ENCODE data around the gene KLHDC8A.

KLHDC8A gene

DNA sequence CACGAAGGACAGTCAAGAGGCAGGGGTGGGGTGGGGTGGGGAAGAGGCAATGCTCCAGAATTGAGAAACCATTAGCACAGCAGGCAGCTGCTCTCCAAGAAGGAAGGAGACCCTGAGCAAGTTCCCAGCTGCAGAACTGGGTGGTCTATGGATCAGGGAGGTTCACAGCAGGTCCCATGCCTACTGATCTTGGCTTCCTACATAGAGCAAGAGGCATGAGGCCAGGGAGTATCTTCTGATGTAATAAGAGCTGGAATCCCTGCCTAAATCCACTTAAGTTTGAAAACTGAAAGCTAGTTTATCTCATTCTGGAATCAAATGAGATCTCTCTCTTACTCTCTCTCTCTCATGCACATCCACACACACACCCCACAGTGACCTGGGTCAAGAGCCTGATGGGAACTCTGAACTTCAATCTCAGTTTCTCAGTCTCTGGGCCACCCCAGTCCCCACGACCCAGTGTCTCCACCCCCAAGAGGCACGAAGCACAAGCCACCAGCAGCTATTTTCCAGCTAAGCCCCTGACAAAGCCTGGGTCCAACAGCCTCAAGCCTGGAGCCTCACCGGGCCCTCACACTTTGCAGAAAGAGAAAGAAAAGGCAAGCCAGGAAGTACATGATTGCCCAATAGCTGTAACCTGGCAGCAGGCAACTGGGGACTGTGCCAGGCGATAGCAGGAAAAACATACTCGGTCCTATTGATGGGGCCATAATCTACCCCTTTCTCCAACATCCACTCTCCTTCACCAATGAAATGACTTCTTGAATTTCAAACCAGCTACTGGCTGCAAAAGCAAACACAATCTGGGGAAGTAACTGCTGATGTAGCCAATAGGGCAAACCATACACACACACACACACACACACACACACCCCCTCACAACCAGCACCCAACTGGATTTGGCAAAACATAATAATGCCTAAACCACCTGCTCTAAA lies 37.4 kb downstream of the KLHDC8A start:
- no peak for DNase-seq (ENCODE audit: low read depth in 2 of 2)

DNA sequence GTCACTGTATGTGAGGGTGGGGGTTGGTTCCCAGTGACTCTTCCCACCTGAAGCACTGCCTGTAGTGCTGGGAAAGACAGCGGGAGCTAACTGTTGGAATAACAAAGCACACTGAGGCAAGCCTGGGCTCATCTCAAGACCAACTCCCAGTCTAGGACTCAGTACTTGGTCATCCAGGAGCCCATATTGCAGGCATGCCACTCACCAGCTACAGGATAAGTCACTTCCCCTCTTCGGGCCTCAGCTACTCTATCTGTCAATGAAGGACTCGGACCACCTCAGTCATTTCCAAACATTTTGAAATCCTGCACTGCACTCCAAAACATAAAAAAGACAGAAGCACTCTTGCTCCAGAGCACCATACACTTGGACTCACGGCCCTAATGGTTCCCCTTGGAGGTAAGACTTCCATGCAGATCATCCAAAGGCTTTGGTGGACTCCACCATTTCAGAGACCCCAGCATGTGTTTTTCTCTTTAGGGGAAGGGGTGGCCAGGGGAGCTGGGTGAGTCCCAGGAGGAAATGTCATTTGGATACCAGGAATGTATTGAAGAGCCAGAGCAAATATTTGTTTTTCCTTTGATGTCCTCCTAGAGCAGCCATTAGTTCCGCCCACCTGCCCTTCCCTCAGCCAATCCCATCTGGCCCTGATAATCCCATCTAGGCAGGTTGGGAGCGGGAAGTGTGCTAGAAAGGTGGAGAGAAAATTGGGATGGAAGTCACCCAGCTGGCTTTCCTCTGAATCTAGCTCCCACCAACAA lies 38.3 kb downstream of the KLHDC8A start:
- DNase-seq (ENCODE audit: low read depth in 2 of 2) = no peak

DNA sequence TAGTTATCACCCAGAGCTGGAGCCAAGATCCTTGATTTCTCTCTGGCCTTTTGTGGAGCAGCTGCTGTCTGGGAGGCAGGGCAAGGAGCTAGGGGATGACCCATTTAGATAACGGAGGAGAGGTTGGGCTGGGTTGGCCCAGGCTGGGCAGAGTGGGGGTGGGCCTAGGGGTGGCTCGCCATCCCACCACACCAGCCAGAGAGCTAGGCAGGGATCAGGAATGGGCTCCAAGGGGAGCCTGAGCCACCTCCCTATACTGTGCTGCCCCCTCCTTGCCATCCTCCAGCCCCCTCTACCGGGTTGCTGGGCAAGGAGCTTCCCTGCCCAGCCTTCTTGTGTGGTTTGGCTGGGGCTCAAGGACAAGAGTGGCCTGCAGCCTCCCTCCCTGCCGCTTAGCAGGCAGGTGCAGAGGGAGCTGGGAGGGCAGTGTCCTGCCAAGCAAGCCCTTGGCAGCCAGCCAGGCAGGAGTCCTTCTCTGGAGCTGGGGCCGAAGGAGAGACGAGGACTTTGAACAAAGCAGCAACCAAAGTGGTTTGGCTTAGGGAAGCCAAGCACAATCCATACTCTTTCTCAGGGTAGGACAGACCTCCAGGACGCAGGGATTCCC lies 39.3 kb downstream of the KLHDC8A start:
- no peak for DNase-seq (ENCODE audit: low read depth in 2 of 2)

DNA sequence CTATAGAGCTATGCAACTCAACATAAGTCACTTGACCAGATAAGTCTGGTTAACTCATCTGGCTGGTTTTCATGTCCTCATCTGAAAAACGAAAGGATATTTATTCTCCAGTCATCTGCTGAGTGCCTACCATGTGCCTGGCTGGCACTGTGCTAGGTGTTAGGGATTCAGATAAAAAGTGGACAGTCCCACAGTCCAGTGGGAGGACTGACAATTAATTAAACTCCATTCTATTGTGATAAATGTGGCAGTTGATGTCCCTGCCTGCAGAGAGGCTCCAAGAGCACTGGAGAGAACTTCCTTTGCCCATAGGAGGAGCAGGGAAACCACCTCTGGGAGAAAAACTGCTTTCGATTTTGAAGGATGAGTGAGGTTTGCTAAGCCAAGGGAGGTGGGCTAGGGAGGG lies 40.6 kb downstream of the KLHDC8A start:
- no peak for DNase-seq (ENCODE audit: low read depth in 2 of 2)

DNA sequence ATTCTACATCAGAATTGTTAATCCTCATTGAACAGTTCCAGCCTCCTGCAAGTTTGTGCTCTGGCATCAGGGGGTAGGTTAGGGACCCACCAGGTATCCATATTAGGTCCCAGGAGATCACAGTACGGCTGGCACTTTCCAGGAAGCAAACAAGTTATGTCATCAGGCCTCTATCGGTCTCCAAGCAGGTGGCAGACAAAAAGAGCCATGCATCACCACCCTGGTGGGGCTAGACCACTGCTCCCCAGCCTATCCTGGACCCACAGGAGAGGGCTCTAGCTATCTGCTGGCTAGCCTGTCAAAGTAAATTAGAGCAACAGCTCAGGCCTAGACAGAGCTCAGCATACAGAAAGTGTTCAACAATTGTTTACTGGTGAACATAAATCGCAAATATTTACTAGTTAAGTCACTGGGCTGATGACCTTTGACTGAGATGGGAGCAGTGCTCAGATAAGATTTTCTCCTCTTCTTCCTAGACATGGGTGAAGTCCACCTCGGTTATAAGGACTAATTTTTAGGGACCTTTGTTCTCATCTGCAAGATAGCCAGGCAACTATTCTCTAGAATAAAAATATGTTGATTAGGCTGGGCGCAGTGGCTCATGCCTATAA lies 41.6 kb downstream of the KLHDC8A start:
- DNase-seq (ENCODE audit: low read depth in 2 of 2) = no peak

DNA sequence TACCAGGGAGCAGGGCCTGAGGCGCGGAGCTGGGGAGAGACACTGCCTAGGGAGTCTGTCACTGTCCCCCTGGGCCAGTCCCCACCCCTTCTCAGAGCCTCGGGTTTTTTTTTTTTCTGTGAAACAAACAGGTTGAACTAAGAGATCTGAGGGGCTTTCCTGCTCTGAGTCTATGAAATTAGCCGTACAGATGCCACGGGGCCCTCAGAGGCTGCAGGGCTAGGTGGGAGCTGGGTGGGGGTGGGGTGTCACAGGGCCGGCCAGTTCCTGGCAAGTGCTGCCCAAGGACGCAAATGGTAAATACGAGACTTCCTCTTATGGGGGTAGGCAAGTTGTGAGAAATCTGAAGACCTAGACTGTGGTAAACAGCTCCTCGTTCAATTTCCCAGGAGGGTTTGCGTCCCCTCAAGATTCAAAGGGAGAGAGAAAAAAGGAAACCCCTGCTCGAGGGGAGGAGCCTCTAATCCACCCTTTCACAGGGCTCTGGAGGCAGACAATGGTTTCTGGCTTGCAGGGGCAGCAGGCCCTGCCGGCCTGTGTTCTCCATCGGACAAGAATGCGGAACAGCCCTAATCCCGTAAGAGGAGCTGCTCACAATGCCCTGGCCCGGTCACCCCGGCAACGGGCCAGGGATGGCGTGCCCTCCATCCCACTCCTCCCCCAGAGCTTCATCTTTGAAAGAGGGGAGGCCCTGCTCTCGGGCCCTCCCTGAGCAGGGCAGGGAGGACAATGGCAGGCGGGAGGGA lies 43.0 kb downstream of the KLHDC8A start:
- DNase-seq (ENCODE audit: low read depth in 2 of 2) = no peak

DNA sequence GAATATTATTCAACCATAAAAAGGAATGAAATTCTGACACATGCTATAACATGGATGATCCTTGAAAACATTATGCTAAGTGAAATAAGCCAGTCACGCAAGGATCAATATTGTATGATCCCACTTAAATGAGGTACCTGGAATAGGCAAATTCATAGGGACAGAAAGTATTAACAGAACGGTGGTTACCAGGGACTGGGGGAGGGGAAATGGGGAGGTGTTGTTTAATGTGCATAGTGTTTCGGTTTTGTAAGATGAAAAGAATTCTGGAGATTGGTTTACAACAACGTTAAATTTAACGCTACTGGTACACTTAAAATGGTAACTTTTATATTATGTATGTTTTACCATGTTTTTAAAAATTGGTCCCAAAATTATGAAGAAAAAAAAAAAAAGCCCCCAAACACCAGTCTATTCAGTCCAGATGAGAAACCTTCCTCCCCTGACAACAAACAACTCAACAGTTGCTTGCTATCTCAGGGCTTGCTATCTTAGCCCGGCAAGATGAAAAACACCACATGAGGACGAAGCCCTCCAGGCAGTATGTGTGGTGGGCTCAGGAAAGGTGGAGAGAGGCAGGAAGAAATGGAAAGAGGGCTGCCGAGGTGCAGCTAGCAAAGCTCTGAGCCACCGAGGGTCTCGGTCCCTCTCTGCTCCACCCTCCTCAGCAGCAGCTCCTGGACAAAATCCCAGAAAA lies 43.7 kb downstream of the KLHDC8A start:
- DNase-seq (ENCODE audit: low read depth in 2 of 2) = no peak

DNA sequence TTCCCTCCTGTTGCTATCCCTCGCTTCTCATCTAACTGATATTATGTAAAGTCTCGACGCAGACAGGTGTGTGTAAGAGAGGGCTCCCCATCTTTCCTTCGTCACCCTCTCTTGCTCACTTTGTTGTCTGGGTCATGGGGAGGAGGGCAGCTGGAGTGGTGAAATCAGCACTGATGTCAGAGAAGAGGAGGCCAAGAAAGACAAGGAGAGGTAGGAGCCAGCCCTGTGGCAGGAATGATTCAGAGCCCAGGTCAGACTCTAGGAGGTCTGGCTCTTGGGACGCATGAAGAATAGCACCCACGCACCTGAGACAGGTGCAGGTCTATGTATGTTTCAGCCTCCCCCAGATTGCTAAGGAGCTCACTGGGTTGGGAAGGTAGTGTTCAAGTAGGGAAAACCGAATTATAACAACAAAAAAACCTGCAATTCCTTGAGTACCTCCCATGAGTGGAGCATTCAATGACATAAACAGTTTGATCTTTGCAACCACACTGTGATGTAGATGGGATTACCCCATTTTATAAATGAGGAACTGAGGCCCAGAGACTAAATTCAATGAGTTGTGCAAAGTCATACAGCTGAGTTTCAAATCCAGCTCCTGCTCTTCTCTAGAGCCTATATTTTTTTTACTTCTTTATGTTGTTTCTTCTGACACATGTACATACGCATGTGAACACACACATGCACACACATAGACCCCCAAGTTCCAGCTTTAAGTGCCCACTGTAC lies 45.6 kb downstream of the KLHDC8A start:
- no peak for DNase-seq (ENCODE audit: low read depth in 2 of 2)

DNA sequence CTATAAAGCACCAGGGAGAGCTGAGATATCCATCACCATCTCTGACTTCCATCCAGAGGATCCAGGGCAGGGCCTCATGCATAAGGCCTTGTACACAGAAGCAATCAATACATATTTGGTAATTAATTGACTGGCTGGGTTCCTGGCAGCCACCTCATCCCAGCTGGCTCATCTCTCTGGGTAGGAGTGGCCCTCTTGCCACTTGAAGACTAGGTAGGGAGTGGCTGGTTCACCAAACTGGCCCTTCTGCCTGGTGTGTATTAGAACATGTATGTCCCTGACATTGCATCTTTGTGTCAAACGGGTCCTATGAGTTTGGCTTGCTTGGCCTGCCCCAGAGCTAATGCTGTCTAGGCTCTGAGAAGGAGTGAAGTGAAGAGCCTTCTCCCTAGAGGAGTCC lies 47.0 kb downstream of the KLHDC8A start:
- no peak for DNase-seq (ENCODE audit: low read depth in 2 of 2)

DNA sequence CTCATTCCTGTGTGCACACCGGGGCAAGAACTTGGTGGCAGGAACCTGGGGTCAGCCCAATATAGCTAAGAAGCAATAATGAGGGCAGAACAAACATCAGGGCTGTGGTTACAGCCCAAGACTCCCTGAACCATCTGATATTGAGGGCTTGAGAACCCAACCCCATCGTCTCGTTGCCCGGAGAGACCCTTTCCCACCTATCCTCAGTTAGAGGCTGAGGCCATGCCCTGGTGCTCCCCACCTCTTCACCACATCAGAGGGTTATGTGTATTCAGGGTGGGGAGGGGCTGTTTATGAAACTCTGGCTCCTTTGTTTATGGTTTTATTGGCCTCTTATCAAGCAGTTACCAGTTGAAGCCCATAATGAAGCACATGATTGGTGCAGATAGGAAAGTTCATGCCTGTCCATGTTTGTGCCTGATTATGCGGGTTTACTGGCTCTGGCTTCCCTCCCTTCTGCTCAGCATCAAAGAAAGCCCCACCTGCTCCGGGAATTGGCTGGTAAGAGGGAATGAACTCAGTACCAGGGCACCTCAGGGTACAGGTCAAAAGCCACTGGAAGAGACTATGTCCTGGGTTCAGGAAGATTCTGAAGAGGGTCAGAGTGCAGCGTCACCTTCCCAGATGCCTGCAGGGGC lies 49.7 kb downstream of the KLHDC8A start:
- DNase-seq (ENCODE audit: low read depth in 2 of 2) = no peak

DNA sequence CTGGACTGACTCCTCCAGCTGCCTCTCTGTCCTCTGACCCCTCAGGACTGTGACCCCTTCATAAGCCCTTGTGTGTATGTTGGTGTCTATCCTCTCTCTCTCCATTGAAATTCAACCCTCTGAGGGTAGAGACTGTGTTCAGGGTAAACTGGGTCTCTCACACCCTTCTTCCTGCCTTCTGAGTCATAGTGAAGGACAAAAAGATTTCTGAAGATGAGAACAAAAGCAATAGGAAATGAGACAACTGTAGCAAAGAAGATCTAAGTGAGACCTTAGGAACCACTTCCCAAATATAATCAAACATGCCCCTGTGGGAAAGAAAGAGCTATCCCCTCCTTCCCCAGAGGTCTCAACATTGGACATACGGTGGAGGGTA lies 52.0 kb downstream of the KLHDC8A start:
- DNase-seq (ENCODE audit: low read depth in 2 of 2) = no peak

DNA sequence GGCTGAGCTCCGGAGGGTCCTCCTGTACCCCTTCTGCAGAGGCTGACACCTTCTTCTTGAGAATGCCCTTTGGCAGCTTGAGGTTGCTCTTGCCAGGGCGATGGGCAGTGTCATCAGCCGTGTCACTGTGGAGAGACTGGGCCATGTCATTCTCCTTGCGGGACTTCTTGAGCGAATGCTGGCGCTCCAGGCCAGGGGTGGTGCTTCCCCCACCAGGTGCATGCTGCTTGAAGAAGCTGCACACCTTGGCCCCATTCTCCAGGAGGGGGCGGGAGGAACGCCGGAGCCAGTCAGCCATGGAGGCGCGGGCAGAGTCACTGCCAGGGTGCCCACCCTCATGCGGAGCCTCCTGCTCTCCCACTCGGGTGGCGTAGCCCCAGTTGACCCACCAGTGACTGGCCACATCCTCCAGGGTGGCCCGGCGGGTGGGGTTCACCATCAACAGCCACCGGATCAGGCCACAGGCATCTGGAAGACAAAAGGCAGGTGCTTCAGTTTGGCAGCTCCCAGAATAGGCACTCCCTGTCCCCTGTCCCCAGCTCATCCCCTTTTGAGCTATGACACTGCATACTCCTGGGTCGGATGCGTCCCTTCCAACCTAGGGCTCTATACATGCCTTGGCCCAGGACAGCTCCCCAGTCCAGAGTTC lies 52.6 kb downstream of the KLHDC8A start:
- DNase-seq (ENCODE audit: low read depth in 2 of 2) = no peak

DNA sequence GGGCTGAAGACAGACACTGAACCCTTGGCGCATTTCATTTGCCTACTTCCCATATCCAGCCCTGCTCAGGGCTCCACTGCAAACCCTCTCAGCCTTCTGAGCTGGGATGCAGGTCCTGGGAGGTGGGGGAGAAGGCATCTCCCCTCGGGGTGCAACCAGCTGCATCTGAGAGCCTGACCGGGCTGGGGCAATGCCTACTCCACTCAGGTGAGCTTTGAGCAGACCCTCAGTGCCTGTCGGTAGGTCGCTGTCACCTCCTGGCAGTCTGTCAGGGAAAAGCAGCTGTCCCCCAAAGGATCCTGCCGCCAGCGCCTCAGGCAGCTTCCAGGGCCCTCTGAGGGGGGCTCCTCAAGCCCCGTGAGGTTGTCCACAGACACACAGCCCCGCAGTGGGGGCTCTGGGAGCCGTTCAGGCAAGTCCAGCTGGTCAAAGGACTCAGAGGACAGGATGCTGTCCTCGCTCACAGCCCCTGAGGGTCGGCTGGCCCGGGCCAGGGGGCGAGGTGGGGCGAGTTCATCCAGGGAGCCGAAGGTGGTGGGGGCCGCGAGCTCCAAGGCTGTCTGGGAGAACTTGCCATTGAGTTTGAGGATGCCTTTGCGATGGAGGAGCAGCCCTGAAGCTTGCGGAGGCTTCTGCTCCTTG lies 53.4 kb downstream of the KLHDC8A start:
- DNase-seq (ENCODE audit: low read depth in 2 of 2) = no peak

DNA sequence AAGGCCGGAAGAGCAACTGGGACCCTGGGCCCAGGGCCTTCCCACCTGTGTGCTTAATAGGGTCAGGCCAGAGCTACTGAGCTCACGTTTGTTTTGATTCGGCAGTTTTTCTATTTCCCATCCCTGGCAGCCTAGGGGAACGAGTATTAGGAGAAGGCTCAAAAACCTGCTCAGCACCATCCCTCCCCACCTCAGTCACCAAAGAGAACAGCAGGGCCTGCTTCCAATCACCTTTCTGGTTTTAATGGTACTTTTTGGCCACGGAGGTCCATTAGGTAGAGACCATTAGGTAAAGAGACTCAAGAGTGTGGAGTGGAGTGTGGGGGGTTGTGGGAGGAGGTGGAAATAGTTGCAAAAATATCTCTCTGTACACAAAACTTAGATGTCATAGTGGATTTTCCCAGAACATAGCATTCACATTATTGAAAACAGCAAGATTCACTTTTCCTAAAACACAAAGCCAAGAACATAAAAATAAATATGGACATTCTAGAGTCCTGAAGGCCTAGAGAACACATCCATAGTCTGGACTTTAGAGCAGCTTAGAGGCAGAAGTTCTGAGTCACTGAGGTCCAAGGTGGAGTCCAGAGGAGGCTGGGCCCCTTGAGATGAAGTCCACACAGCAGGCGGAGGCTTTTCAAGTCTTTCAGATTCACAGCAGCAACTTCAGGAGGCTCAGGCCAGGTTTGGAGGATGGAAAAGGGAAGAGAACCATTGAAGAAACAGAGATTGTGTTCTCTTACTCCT lies 54.7 kb downstream of the KLHDC8A start:
- no peak for DNase-seq (ENCODE audit: low read depth in 2 of 2)

DNA sequence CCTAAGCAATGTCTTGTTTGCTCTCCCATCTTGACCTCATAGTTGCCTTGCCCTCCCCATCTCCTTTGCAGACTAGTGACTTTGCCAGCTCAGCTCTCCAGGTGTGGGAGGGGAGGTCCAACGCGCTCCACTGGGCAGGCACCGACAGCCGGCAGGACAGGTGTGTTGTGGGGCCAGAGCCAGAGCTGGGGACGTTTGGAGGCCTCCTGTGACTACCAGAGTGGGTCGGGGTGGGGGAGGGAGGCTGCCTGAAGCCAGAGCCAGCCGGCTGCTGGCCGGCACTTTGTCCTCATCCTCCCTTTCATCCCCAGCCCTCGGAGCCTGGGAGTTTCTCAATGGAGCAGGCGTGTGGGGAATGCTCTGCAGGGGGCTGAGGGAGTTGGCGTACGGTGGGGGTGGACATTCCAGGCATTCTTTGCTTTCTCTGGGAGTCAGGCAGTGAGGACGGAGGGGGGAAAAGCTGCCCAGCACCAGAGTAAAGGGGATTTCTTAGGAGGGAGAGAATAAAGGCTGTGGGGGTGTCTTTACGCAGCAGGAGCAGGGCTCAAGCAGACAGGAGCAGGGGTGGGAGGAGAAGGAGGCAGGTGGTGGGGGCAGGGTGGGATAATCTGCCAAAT lies 55.4 kb downstream of the KLHDC8A start:
- DNase-seq (ENCODE audit: low read depth in 2 of 2) = no peak

DNA sequence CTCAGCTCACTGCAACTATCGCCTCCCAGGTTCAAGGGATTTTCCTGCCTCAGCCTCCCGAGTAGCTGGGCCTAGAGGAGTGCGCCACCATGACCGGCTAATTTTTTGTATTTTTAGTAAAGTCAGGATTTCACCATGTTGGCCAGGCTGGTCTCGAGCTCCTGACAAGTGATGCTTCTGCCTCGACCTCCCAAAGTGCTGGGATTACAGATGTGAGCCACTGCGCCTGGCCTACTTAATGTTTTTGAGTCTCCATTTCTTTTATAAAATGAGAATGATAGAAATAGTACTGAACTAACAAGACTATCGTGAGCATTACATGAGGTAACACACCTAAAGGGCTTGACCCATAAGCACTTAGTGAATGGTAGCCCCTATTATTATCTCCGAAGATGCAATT lies 56.6 kb downstream of the KLHDC8A start:
- DNase-seq (ENCODE audit: low read depth in 2 of 2) = no peak

DNA sequence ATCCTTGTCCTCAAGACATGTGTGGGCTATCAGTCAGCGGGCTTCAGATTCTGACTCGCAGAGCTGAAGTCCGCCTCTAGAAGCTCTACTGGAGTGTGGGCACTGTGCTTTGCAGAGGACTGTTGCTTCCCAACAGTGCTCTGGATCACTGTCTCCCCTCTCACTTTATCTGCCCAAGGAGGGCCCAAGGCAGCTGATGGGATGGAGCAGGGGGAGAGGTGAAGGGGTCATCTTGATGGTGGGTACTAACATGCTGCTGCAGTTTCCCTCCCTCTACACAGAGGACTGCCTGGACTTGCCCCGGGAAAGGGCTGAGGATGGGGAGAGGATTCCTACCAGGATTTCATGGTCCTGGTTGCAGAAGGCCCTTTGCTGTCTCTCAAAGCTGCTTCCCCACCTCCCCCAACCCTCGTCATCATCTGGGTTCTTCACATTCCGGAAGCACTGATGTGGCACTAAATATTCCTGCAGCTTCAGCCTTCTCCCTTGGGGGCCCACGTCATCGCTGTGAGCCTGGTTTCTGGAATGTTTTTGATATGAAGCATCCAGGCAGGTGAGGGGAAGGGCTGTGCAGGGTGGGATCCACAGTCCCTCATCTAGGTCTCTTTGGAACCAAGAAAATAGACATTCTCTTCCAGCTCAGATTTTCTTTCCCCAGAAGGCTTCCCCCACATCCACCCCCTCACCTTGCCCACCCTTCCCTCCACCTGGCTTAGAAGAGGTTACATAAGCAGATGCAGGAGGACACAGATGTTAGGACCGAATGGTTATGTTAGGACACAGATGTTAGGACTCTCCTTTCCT lies 58.3 kb downstream of the KLHDC8A start:
- no peak for DNase-seq (ENCODE audit: low read depth in 2 of 2)
